ENCODE measurements around the gene OR56B1.

GRCh38 chr11:5712507-5712906 lies 23.7 kb upstream of the OR56B1 start:
- TF ChIP-seq EZH2 (IDR thresholded peaks at IDR 0.05; ENCODE audit: insufficient read depth, poor library complexity, severe bottlenecking) (no peak), EZH2phosphoT487 (IDR thresholded peaks at IDR 0.05; ENCODE audit: insufficient read depth, low read depth) (no peak)

Data from GM23248 (cell line).